GM19035 (cell line): Measurements from ENCODE around the gene KAZALD1.
"Not testable (repeated sequence)": the region's sequence is repeated elsewhere in the genome, so short reads cannot be mapped to it uniquely, and the experiment has no call there.

Experiments
- ATAC-seq: cut with Tn5 transposase; IDR thresholded peaks from one replicate; pipeline ENCODE4 v1.9.1; 2021; ENCODE audit not compliant: unreplicated experiment

The KAZALD1 gene

DNA sequence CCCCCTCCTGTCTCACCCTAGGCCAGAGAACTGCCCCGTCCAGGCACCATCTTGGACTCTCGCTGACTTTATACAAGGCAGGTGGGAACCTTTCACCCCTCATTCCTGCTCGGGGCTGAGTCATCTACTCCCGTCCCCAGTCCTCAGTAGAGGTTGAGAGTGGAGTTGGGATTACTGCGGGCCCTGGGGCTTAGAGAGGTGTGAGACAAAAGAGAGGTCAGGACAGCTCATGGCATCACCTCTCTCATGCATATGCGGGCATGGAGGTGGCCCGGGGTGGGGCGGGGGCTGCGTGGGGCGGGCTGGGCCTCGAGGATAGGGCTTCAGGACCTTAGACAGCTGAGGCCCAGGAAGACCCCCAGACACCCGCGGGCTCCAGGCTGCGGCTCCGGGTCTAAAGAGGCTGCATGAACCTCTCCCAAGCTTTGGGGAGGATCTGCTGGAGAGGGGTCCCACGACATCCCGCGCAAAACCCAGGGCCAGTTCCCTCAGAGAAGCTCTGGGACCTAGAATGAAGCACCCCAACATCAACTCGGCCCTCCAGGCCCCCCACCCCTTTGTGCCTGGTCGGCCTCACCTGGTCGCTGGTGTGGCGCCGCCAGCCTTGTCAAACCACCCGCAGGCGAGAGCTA, 31.2 kb upstream of the KAZALD1 start:
- ATAC-seq = no peak

DNA sequence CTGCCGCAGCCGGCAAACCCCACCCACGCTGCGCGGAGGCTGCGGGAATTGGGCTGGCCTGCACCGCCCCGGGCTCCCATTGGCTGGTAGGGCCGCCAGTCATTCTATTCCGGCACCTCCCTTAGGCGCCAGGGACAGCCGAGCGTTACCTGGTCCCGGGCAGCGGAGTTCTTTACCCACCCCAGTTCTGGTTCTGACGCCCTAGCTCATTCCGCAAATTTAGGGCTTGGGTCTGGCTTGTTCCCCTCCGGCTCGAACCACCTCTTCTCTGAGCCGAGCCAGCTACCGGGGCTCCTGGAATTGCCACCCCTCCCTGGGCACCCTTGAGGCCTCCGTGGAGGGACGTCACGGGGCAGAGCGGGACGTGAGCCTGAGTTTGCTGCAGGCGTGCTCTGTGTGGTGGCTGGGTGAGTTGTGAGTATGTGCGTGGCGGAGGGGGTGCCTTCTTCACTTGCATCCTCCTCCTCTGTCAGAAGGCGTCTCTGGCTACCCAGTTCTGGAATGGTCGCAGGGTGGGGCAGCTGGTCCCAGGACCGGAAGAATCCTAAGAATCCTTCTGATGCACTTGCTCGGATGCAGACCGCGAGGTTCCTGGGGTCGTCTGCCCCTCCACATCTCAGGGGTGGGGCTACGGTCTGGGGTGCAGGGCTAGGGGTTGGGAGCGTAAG, 30.5 kb upstream of the KAZALD1 start, which contains the start of the genes PDZD7 and SFXN3:
Gene PDZD7, minus strand, starts transcription at position 2 of the 668 bp plus-strand sequence. CDS start 910 bp downstream, outside the sequence.
Gene SFXN3, plus strand, starts transcription at position 107 of the 668 bp plus-strand sequence. CDS start 3,461 bp downstream, outside the sequence.
- ATAC-seq = peak; percentile 96

DNA sequence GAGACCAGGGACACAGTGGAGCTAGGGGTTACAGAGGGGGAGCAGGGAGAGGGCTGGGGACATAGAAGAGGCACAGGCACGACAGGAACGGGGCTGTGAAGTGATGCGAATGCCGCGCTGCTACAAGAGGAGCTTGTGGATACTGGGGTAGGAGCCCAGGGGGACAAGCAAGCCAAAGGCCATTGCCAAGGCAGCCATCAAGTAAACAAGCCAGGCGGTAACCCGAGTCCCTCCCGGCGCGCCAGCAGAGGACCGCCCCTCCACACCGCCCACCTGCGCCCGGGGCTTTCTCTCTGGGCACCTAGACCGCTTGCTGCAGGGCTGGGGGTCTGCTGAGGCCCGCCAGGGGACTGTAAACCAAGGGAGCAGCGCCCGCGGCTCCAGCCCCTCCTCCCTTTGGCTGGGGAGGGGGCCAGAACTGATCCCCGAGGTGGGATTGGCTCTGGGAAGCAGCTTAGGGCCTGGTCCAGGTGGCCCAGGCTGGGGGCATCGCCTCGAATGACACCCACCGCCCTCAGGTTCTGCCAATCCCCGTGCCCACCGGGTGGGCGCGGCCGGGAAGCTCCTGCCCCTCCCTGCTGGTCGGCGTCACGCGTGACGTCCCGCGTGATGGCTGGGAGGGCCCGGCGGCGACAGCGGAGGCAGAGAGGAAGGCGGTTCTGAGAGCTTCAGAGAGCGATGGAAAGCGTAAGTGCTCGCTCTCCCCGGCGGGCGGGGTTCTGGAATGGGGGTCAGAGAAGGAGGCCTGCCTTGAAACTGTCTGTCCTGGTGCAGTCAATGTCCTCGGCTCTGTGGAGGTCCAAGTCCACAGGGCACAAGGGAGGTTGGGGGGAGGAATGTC, 29.8 kb upstream of the KAZALD1 start:
- no peak for ATAC-seq

DNA sequence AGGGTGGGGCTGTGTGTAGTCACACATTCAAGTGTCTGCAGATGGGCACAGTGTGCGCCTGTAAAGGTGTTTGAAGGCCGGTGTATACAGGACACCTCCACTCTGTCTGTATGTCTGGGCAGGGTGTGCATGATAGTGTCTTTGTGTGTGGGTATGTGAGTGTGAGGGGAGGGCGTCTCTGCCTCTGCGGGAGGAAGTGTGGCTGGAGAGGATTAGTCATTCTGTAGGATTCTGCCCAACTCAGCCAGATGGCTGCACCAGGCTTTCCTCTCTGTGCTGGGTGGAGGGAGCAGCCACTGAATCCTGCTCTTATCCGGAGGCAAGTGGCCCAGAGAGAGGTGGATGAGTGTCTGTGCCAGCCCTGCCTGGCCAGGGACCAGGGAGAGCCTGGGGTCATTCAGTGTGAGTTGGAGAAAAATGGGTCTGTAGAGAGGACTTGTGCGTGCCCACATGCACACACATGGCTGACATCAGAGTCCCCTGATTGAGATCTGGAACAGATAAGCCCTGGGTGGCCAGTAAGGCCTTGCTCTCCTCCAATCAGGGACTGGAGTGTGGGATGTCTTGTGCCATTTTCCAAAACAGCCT, 29.1 kb upstream of the KAZALD1 start:
- no peak for ATAC-seq

DNA sequence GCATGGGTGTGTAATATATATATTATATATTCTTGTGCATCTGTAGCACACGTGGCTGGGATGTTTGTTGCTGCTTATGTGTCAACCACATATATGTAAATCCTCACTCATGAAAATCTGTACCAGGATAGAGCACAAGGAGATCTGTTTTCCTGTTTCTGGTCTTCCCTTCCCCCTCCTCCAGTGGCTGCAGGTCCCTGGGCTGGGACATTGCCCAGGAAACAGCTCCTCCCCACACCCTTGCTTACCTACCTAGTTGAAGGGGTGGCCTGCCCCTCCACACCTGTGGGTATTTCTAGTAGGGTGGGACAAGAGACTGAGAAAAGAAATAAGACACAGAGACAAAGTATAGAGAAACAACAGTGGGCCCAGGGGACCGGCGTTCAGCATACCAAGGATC, 28.5 kb upstream of the KAZALD1 start:
- ATAC-seq = no peak

DNA sequence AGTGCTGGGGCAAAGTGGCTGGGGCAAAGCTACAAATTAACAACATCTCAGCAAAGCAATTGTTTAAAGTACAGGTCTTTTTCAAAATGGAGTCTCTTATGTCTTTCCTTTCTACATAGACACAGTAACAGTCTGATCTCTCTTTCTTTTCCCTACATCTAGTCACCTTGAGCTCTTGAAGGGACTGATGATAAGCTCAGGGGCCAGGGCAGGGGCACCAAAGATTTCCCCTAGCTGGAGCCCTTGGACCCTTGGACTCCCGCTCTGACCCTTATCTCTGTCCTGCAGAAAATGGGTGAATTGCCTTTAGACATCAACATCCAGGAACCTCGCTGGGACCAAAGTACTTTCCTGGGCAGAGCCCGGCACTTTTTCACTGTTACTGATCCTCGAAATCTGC, 27.4 kb upstream of the KAZALD1 start:
- ATAC-seq = not testable (repeated sequence)

DNA sequence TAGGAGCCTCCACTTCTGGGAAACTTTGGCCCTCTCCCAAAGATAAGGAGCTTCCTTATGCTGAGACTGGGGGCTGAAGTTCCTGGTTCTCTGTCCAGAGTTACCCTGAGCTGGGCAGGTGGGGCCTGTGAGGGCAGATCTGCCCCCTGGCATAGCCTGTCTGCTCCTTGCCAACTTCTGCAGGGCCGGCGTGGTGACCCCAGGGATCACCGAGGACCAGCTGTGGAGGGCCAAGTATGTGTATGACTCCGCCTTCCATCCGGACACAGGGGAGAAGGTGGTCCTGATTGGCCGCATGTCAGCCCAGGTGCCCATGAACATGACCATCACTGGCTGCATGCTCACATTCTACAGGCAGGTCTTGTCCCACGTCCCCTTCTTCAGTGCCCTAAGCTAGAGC, 26.5 kb upstream of the KAZALD1 start:
- no peak for ATAC-seq

DNA sequence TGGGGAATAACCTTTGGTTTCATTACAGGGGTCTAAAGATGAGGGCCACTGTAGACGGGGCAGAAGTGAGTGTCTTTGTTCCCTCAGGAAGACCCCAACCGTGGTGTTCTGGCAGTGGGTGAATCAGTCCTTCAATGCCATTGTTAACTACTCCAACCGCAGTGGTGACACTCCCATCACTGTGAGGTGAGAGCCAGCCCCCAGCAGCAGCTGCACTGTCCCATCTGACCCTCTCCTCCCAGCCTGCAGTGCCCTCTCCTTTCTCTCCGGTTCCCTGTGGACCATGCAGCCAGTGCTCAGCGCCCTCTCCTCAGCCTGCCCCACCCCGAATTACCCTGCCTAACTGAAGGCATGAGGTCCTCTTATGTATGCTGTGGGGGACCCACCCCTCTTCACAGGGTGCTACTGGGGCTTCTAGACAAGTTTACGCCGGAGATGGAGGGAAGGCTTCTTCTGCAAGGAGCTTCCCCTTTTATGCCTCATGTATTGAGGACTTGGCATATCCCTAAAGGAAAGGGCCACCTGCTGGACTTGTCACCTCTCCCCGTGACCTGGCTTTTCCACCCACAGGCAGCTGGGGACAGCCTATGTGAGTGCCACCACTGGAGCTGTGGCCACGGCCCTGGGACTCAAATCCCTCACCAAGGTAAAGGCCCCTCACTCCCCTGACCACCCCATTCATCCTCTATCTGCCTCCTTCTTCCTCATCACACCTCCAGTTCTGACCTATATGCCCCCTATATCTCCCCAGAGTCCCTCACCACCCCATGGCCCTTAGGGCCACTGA, 25.7 kb upstream of the KAZALD1 start:
- ATAC-seq = no peak

DNA sequence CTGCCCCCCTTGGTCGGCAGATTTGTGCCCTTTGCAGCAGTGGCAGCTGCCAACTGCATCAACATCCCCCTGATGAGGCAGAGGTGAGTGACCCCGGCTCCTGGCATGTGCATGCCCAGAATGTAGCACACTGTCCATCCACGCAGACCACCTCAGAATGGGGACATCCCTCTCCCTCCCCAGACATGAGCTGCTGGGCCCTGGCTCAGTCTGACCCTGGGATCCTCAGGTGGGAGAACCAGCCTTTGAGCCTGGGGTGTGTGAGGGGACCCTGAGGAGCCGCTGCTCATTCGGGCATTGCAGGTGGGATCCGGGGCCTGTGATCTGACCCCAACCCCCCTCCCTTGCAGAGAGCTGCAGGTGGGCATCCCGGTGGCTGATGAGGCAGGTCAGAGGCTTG, 25.1 kb upstream of the KAZALD1 start:
- ATAC-seq = no peak

DNA sequence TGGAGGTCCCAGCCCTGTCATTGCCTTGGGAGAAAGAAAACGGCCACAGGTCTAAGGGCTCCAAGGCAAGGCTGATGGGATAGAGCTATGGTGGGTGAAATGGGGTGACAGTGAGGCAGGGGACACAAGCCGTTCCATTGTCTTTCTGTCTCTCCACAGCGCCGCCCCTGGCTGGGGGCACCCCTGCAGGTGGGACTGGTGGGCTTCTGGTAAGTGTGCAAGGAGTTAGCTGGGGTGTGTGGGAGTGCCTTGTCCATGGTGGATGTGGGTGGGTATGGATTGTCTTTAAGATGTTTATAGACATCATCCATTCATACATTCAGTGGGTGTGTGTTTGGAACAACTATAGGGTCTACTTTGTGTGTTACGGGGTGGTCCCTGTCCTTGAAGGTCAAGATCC, 23.3 kb upstream of the KAZALD1 start:
- no peak for ATAC-seq

DNA sequence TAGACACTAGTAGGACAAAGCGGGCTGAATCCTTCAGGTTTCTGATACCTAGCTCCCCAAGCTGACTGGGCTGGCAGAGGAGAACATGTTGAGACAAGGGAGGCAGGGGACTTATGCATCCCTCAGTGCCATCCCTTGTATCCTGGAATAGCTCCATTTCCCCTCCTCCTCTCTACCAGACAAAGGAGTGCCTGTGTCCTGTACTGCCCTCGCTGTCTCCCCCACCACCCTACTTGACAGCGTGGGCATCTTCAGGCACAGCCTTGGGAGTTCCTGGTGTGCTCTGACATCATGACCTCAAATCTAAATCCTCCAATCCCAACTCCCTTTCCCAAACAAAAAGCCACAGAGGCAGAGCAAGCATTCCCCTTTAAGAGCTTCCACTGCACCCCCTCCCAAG, 21.7 kb upstream of the KAZALD1 start:
- ATAC-seq = no peak

DNA sequence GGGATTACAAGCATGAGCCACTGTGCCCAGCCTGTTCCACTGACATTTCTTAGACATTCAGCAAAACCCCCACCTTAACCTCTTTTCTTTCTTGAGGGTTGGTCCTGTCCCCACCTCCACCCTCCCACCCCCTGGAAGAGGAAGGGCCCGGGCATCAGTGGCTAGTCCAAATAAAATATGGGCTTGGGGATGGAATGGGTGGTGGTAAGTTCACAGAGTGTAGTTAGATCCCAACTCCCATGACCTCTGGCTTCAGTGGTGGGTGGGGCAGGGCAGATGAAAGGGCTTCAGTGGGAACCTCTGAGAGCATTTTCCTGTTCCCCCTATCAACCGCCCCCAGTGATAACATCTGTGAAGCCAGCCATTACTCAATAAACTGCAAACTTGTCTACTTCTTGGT, 20.9 kb upstream of the KAZALD1 start:
- no peak for ATAC-seq

DNA sequence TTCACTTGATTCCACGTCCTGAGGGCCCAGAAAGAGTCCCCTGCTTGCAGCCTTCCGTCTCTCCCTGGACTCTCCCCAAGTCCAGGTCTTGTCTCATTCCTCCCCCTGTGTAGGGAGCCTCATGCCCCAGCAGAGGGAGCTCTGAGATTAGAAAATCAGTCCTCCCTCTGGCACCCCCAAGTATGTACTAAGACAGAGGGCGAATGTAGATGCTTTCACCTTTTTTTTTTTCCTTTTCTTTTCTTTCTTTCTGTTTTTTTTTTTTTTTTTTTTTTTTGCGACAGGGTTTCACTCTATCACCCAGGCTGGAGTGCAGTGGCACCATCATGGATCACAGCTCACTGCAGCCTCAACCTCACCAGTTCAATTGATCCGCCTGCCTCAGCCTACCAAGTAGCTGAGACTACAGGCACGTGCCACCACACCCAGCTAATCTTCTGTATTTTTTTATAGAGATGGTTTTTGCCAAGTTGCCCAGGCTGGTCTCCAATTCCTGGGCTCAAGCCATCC, 20.5 kb upstream of the KAZALD1 start:
- ATAC-seq = no peak

DNA sequence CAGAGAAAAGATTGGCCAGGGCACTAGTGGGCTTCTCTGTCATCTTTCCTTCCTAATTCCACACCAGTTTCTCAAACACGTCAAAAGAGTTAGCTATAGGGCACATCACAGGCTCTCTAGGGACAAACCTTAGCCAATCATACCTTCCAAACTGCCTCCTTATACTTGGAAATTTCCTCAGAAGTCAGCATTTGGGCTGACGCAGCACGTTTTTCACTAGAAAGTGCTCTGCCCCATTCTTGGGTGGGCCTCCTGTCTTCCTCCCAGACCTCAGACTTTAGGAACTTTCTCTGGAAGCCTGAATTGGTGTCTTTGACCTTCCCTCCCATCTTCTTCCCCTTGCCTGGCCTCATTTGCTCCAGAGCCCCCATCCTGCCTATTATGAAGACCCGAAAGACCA, 19.7 kb upstream of the KAZALD1 start:
- no peak for ATAC-seq

DNA sequence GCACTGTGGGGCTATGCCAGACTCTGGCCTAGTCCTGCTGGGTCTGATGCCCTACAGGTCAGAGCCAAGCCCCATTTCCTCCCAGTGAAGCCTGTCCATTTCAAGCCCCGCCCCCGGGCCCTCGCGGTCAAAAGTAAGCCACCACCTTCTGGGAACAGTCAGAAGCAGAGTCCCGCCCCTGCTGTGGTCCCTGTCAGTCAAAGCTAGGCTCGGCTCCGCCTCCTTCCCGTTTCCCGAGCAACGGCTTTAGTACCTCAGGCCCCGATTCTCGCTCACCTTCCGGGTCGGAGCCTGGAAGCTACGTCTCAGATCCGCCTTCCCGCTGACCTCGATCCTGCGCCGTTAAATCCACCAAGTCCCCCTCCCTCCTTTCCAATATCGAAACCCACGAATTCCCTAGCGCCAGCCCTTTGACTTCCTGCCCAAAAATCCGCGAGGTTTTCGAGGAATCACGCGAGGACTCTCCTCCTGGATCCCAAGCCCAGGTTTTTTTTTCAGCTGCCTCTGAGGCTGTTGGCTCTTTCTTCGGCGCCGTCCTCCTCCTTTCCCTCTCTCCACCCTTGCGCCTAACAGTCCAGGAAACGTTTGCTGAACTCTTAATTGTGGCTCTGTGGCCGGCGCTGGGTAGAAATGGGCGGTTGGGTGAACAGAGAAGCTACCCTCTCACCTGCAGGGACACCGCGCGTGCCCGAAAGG, 19.0 kb upstream of the KAZALD1 start:
- peak; percentile 94 for ATAC-seq

DNA sequence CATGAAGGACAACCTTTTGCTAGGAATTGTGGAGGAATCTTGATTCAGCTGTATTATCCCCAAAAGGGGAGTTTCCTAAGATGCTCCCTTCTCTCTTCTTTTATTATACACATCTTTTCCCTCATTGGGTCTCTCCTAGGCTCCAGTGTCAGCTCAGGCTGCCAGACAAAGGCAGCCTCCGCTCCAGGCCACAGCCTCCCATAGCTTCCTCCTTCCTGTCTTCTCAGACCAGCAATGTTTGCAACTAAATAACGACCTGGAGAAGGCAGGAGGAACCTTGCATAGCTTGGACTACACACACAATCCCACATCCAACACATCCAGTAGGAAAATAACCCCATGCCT, 18.5 kb upstream of the KAZALD1 start:
- ATAC-seq = no peak

DNA sequence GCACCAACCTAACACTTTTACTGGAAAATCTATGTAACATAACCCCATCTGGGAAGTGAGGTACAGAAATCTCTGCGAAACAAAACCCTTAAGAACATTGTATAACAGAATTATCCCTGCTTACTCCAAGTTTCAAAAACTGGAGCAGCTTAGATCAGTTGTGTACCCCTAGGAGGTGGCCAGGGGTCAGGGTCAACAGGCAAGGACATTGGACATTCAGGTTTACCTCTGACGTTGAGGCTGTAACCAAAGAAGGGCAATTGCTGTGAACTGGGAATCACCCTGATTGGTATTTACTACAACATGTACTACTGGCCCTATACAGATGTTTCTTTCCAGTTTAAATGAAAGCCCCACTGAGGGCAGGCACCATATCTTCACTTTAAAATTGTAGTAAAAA, 17.7 kb upstream of the KAZALD1 start:
- no peak for ATAC-seq

DNA sequence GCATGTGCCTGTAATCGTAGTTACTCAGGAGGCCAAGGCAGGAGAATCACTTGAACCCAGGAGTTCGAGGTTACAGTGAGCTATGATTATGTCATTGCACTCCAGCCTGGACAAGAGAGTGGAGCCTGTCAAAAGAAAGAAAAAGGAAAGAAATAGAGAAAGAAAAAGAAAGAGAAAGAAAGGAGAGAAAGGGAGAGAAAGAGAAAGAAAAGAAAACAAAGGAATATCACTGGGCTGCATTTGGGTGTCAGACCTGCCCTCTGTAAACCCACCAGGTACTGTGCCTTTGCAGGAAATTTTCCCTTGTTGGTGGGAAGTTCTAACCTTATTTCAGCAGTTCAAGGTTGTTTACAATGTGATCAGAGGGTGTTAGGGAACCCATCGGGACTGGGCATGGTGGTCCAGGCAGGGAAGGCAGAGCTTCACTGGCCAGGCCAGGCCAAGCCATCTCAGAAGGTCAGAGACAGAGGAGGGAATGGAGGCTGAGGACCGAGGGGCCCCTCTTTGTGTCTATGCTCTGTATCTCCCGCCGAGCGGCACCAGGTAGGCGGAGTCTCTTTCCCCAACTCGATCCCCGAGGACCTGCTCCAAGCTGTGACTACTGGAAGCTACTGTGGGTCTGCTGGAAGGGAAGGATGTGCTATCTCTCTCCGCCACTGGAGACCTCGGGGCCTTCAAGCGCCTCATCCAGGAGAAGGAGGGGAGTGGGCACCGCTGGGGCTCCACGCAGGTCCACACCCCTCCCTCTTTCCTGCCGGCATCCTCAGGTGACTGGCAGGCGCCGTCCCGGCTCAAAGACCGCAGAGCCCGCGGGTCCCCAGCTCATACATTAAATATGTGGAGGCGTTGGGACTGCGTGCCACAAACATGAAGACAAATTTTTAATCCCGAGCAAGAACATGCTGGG, 15.2 kb upstream of the KAZALD1 start:
- ATAC-seq = no peak

DNA sequence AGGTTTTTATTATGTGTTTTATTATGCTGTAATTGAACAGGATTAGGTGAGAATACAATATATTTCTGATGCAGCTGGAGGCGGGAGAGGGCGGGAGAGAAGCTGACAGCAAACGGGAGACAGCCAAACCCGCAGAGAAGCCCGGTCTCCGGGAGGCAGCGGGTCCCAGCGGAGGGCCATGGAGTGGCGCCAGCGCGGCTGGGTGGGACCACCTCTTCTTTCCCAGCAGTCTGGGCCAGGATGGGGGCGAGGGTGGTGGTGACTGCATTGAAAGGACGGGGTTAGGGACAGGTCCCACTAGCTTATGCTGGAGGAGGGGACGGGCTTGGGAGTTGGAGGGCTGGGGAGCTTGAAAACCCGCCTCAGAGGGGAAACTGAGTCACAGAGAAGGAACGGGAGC, 14.5 kb upstream of the KAZALD1 start:
- ATAC-seq = no peak
